Inflammatory macrophage (primary cell): ENCODE results near the gene VSIG10L.
A peak's percentile ranks its signal among the peaks of the same experiment; 100 is the strongest.

Source experiments
- DNase-seq, 2 donors: peaks; one replicate each; pipeline ENCODE4 v3.0.0-alpha.2; 2020 to 2022

VSIG10L gene

GRCh38 chr19:51365211-51365964, 23.4 kb upstream of the VSIG10L start:
- DNase-seq: peak in 1 of 2 donors; percentile 36

GRCh38 chr19:51364200-51365106, 22.5 kb upstream of the VSIG10L start:
- no peak for DNase-seq

- no peak for DNase-seq
Measured at GRCh38 chr19:51361239-51361638, 19.3 kb upstream of the VSIG10L start.

- DNase-seq: no peak
Measured at GRCh38 chr19:51359294-51359693, 17.4 kb upstream of the VSIG10L start.

- DNase-seq: no peak
Measured at GRCh38 chr19:51357952-51358351, 16.0 kb upstream of the VSIG10L start.

- no peak for DNase-seq
Measured at GRCh38 chr19:51356159-51356801, 14.3 kb upstream of the VSIG10L start.

GRCh38 chr19:51354742-51355148, 12.8 kb upstream of the VSIG10L start:
- no peak for DNase-seq

GRCh38 chr19:51354103-51354741, 12.3 kb upstream of the VSIG10L start:
- no peak for DNase-seq

GRCh38 chr19:51352783-51353360, 10.9 kb upstream of the VSIG10L start:
- DNase-seq: no peak

- DNase-seq: no peak
Measured at GRCh38 chr19:51351266-51351990, 9.5 kb upstream of the VSIG10L start.

- no peak for DNase-seq
Measured at GRCh38 chr19:51347209-51347928, 5.4 kb upstream of the VSIG10L start.

- no peak for DNase-seq
Measured at GRCh38 chr19:51346742-51347141, 4.8 kb upstream of the VSIG10L start.

- no peak for DNase-seq
Measured at GRCh38 chr19:51345076-51345620, 3.2 kb upstream of the VSIG10L start.

- DNase-seq: no peak
Measured at GRCh38 chr19:51342631-51343569, 961 bp upstream of the VSIG10L start.

GRCh38 chr19:51341066-51341465, 873 bp downstream of the VSIG10L start:
- DNase-seq: no peak

- DNase-seq: peak; percentile 98
Measured at GRCh38 chr19:51339687-51340656, 2.0 kb downstream of the VSIG10L start.

GRCh38 chr19:51339313-51339686, 2.6 kb downstream of the VSIG10L start:
- no peak for DNase-seq
